ENCODE data around the gene PROP1. TPM values are rescaled to one million over a fixed set of nuclear protein-coding genes. Genes with fewer than 3 reads are reported as not detected.
"Not testable (repeated sequence)": the region's sequence is repeated elsewhere in the genome, so short reads cannot be mapped to it uniquely, and the experiment has no call there.

The PROP1 gene
- total RNA-seq, 1 donor from 2014 or later: not detected

- not testable (repeated sequence) for H3K4me1 Mint-ChIP-seq (ENCODE audit: low read depth, unreplicated experiment); FAIRE-seq; DNase-seq (ENCODE audit: low read depth); H3K27me3 ChIP-seq (ENCODE audit: insufficient read depth, low read length); H3K79me2 ChIP-seq (ENCODE audit: insufficient read depth, low read length); H3K27me3 Mint-ChIP-seq (ENCODE audit: low read depth, unreplicated experiment); H3K9me3 ChIP-seq (ENCODE audit: insufficient read depth, low read depth, low read length); H3K27ac ChIP-seq (ENCODE audit: low read depth, low read length); H3K4me3 ChIP-seq (ENCODE audit: insufficient read depth, low read depth, low read length); H3K4me3 Mint-ChIP-seq (ENCODE audit: unreplicated experiment); H2AFZ ChIP-seq (ENCODE audit: low read depth, low read length); H3K4me1 ChIP-seq (ENCODE audit: insufficient read depth, low read length); H4K20me1 ChIP-seq (ENCODE audit: insufficient read depth, low read length); H3K27ac Mint-ChIP-seq (ENCODE audit: unreplicated experiment); H3K9ac ChIP-seq (ENCODE audit: low read length); H3K36me3 ChIP-seq (ENCODE audit: insufficient read depth, low read length); H3K9me3 Mint-ChIP-seq (ENCODE audit: unreplicated experiment); H3K36me3 Mint-ChIP-seq (ENCODE audit: low read depth, unreplicated experiment)
- H3K4me2 ChIP-seq (ENCODE audit: low read length): peak overlapping the region; percentile 57
These were observed 10.6 kb upstream of the PROP1 start for GRCh38 chr5:178006536-178007231.

- H3K9me3 Mint-ChIP-seq (ENCODE audit: unreplicated experiment); H3K4me1 ChIP-seq (ENCODE audit: insufficient read depth, low read length); H3K4me1 Mint-ChIP-seq (ENCODE audit: low read depth, unreplicated experiment); H3K27me3 Mint-ChIP-seq (ENCODE audit: low read depth, unreplicated experiment); H3K4me3 Mint-ChIP-seq (ENCODE audit: unreplicated experiment); DNase-seq (ENCODE audit: low read depth); H3K4me3 ChIP-seq (ENCODE audit: insufficient read depth, low read depth, low read length); H3K9me3 ChIP-seq (ENCODE audit: insufficient read depth, low read depth, low read length); H3K27ac ChIP-seq (ENCODE audit: low read depth, low read length); H3K36me3 ChIP-seq (ENCODE audit: insufficient read depth, low read length); H3K36me3 Mint-ChIP-seq (ENCODE audit: low read depth, unreplicated experiment); H4K20me1 ChIP-seq (ENCODE audit: insufficient read depth, low read length); H3K79me2 ChIP-seq (ENCODE audit: insufficient read depth, low read length); H2AFZ ChIP-seq (ENCODE audit: low read depth, low read length); H3K27me3 ChIP-seq (ENCODE audit: insufficient read depth, low read length); FAIRE-seq; H3K27ac Mint-ChIP-seq (ENCODE audit: unreplicated experiment); H3K4me2 ChIP-seq (ENCODE audit: low read length); H3K9ac ChIP-seq (ENCODE audit: low read length): not testable (repeated sequence)
These were observed 10.1 kb upstream of the PROP1 start for GRCh38 chr5:178006181-178006535.

- Mint-ChIP-seq H3K4me1 (ENCODE audit: low read depth, unreplicated experiment) (no peaks in the 10 kb centered on the region), H3K27ac (ENCODE audit: unreplicated experiment) (no peak overlapping the region), H3K27me3 (ENCODE audit: low read depth, unreplicated experiment) (peaks cover 15% of the 10 kb centered on the region), H3K36me3 (ENCODE audit: low read depth, unreplicated experiment) (peaks cover 3% of the 10 kb centered on the region), H3K4me3 (ENCODE audit: unreplicated experiment) (no peak overlapping the region), H3K9me3 (ENCODE audit: unreplicated experiment) (no peaks in the 10 kb centered on the region)
- FAIRE-seq (no peak), DNase-seq (ENCODE audit: low read depth) (no peak)
- peaks cover 5% of the 10 kb centered on the region for H3K27me3 ChIP-seq (ENCODE audit: insufficient read depth, low read length)
- no peak overlapping the region for H2AFZ ChIP-seq (ENCODE audit: low read depth, low read length)
- H3K9me3 ChIP-seq (ENCODE audit: insufficient read depth, low read depth, low read length): no peaks in the 10 kb centered on the region
- no peaks in the 10 kb centered on the region for H4K20me1 ChIP-seq (ENCODE audit: insufficient read depth, low read length)
- H3K9ac ChIP-seq (ENCODE audit: low read length): no peak overlapping the region
- no peaks in the 10 kb centered on the region for H3K4me1 ChIP-seq (ENCODE audit: insufficient read depth, low read length)
- no peaks in the 10 kb centered on the region for H3K36me3 ChIP-seq (ENCODE audit: insufficient read depth, low read length)
- no peak for TF ChIP-seq EZH2 (IDR thresholded peaks at IDR 0.05; ENCODE audit: insufficient read depth, low read length)
- TF ChIP-seq CTCF (IDR thresholded peaks at IDR 0.05; ENCODE audit: insufficient read depth, low read depth, low read length): no peak
- no peaks in the 10 kb centered on the region for H3K79me2 ChIP-seq (ENCODE audit: insufficient read depth, low read length)
- no peak overlapping the region for H3K4me2 ChIP-seq (ENCODE audit: low read length)
- no peak overlapping the region for H3K4me3 ChIP-seq (ENCODE audit: insufficient read depth, low read depth, low read length)
- no peak overlapping the region for H3K27ac ChIP-seq (ENCODE audit: low read depth, low read length)
These were observed 1.8 kb upstream of the PROP1 start for GRCh38 chr5:177997846-177998245.
